GOT3 (cell line): Measurements from ENCODE around the gene ARHGAP18.

ENCODE experiments used
- DNase-seq: peaks from one replicate; lab custom pipeline; 2025; ENCODE audit warnings: mixed read lengths; lab: John Stamatoyannopoulos, UW

The ARHGAP18 gene

DNA sequence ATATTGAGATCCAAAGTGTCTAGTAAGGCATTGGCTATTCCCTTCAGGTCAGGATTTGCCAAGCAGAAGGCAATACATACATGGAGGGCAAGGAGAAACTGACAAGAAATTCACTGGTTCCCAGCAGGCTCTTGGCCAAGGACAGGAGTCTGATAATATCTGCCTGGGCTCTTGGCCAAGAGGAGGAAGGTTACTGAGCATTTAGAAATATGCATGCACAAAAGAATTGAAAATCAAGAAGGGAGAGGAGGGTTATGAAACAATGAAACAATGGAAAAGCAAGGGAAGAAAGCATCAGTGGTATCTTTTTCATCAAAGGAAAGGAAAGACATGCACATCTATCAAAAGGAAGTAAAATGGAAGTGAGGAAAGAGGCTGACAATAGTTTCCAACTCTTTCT lies 42.4 kb downstream of the ARHGAP18 start:
- DNase-seq = no peak

DNA sequence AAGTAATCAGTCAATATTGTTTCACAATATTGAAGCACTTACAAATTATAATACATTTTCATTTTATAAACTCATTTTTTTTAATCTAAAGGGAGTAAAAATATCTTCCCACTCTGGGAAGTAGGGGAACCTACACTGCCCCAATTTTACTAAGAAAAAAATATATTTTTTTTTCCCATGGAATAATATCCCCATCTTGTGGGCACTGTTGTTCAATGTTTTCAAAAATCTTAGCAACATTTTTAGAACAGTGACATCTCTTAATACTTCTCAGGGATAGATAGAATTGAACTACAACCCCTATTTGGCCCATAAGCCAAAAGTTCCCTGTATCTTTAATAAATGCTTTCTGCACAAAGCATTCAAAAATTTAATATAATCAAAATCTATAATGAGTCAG lies 42.9 kb downstream of the ARHGAP18 start:
- DNase-seq = no peak

- DNase-seq = no peak
Measured at GRCh38 chr6:129665555-129665954, 44.4 kb downstream of the ARHGAP18 start.

- DNase-seq = no peak
Measured at GRCh38 chr6:129663531-129663930, 46.4 kb downstream of the ARHGAP18 start.

DNA sequence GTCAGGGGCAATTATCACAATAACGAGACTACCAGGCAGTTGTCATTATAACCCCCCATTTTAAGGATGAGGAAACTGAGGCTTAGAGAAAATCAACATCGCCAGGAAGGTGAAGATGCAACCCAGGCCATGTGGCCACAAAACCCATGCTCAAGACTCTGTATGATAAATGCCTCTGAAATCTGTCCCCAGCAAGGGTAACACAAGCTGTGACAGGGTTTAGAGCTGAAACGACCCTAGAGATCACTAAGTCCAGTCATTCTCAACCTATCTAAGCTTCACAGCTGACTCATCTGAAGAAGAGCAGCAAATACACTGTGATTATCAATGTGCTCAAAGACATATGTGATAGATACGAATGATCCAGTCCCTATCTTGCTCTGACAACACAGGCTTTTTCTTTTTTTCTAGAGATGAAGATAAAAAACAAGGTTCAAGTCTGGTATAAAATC lies 47.0 kb downstream of the ARHGAP18 start:
- no peak for DNase-seq

DNA sequence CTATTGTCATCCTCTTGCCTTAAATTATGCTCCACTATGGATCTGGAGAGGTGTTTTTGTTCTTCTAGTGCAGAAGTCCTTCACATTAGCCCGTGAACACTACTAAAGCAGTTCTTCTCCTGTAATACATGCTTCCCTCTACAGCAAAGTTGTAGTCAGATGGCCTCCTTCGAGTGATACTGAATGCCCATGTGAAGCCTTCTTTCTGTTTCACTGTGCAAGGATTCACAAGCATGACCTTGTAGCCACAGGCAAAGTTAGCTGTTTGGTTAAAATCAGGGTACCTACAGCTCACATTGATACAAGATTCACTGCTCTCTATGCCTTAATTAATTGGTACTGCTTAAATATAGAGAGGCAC lies 47.6 kb downstream of the ARHGAP18 start:
- no peak for DNase-seq

GRCh38 chr6:129661536-129662405 lies 48.2 kb downstream of the ARHGAP18 start:
- DNase-seq = no peak

GRCh38 chr6:129660346-129660676 lies 49.7 kb downstream of the ARHGAP18 start:
- no peak for DNase-seq

DNA sequence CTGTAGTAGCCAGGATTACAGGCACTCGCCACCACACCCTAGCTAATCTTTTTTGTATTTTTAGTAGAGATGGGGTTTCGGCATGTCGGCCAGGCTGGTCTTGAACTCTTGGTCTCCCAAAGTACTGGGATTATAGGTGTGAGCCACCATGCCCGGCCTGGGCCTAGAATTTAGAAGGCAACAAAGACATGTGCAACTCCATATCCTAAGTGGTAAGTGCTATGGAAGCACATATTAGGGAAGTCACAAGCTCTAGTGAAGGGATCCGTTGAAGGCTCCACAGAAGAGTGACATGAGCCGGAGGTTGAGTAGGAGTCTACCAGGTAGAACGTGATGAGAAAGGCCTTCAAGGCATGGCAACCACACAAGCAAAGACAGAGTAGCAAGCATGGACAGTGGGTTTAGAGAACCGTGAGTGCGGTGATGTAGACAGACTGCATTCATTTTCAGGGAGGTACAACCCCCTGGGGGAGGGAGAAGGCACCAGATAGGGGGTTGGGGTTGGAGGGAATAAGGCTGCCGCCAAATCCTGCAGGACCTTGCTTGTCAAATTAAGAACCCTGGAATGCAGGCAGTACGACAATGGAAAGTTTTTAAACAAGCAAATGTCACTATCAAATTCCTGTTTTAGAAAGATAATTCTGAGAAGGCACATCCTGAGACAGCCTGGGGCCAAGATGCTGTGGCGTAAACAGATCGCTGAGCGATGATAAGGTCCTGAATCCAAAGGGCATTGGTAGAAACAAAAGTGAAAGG lies 50.2 kb downstream of the ARHGAP18 start:
- DNase-seq = no peak

- DNase-seq = no peak
Measured at GRCh38 chr6:129659167-129659566, 50.8 kb downstream of the ARHGAP18 start.

- DNase-seq = no peak
Measured at GRCh38 chr6:129657483-129657882, 52.5 kb downstream of the ARHGAP18 start.

- DNase-seq = no peak
Measured at GRCh38 chr6:129655334-129655733, 54.6 kb downstream of the ARHGAP18 start.

DNA sequence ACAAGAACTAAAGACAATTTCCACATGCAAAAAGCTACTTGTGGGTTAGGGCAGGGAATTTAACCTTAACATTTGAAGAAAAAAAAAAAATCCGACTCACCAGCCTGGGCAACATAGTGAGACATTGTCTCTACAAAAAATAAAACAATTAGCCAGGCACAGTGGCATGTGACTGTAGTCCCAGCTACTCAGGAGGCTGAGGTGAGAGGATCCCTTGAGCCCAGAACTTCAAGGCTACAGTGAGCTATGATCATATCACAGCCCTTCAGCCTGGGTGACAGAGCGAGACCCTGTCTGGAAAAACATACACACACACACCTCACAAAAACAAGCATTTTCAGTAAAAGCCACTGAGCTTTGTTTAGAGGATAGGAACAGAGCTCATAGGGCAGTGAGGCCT lies 56.2 kb downstream of the ARHGAP18 start:
- DNase-seq = no peak

DNA sequence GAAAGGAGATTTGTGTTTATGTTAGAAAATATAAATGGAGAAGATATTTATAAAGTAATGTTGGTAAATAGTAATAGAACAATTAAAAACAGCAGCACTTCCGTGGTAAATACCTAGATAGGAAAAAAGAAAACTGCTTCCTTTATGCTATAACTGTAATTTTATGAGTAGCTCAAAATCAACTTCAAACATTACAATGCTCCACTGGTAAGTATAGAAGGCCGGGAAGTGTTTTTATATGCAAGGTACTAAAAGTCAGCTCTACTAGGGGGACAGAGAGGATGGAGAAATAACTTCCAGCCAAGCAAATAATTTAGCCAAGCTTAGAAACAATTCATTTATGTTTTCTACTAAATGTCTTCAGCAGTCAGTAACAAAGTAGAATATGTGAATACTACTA lies 56.7 kb downstream of the ARHGAP18 start:
- no peak for DNase-seq

- DNase-seq = no peak
Measured at GRCh38 chr6:129651291-129651691, 58.7 kb downstream of the ARHGAP18 start.

GRCh38 chr6:129648819-129649491 lies 61.0 kb downstream of the ARHGAP18 start:
- no peak for DNase-seq

DNA sequence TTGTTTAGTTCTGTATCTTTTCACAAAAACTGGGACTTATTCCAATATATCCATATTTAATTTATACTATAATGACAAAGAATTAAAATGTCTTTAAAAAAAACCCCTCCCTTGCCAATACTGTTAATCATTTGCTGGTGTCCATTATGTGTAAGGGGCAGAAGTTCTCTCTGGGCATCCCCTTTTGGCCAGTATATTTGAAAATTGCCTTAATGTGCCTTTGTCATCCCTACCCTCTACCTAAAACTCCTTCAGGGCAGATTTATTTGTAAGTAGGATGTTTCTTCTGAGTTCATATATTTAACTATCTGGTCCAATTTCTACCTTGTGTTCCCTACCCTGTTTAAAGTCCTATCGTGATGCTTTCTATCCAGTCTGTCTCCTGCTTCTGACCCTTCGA lies 62.9 kb downstream of the ARHGAP18 start:
- no peak for DNase-seq

DNA sequence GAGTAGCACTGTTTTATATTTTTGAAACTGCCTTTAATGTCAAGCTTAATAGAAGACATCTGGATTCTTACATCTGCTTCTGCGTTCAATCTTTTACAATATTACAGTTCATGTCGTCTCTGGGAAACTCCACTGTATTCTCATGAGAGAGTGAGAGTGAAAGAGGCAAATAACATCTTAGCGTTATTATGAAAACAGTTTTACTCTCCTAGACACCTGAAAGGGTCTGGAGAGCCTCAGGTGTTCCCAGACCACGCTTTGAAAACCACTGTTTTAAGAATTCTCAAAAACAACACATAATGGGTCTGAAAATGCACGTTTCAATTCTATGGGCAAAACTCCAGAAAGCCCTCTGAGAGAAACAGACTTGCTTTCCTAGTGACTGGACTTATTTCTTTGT lies 63.3 kb downstream of the ARHGAP18 start:
- no peak for DNase-seq

DNA sequence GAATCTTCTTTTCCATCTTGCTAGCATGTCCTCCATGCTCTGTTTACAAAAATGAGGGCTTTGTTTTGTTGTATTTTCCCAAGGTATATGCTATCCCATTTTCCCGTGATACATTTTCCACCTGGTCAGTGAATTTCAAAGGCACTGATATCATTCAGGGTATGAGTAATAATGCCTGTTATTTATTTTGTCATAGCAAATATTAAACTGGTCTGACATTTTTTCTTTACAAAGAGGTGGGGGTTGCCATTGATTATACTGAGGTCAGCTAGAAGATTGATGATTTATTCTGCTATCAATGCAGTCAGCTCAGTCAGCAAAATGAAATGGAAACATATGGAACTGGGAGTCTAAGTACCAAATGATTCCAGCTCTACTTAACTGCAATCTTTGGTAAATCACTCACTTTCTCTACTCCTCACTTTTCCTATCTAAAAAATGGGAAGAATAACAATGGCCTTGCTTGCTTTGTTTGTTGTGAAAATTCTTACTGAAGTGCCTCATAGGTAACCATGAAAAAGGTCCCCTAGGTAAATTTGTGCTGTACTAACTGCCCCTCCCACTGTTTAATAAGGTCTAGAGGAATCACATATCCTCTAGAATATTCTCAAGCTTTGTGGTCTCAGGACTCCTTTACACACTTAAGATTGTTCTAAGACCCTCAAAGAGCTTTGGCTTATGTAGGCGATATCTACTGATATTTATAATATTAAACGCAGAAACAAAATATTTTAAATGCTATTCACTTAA lies 64.0 kb downstream of the ARHGAP18 start:
- DNase-seq = no peak

- DNase-seq = no peak
Measured at GRCh38 chr6:129645106-129645829, 64.7 kb downstream of the ARHGAP18 start.

DNA sequence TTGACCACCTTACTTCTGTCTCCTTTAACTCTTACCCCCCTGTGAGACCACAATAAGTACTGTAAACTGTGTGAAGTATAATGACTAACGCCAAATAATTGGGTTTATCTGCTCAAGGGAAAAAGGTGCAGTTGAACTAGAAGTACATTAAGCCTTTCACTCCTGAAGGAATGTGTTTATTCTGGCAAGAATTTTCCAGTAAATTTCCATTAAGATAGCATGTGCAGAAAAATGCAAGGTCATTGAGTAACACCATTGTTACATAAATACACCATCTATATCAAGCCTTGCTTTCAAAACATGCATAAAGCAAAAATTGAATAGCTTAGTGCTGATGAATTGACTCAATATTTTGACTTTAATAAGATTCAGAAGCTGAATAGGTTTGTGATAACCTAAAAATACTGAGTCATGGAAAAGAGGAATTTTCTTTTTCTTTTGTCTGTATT lies 65.4 kb downstream of the ARHGAP18 start:
- no peak for DNase-seq
